ENCODE measurements around the gene DNAJC4. TPM values are rescaled to one million over a fixed set of nuclear protein-coding genes. Genes with fewer than 3 reads are reported as not detected.

The DNAJC4 gene
- total RNA-seq, 1 experiment from 2014 or later, result 24.2 TPM

GRCh38 chr11:64253481-64253880 lies 23.1 kb downstream of the DNAJC4 start:
- Mint-ChIP-seq H3K4me1 (peaks cover 26 to 36% of the 10 kb centered on the region in 2 experiments), H3K9me3 (no peaks in the 10 kb centered on the region), H3K4me3 (peak overlapping the region; percentile 85 to 98; a peak in 4 of 5 replicates), H3K36me3 (ENCODE audit: insufficient read depth in 1 of 3, low read depth in 3 of 3) (peaks cover 24 to 44% (median 37%) of the 10 kb centered on the region in 3 experiments; a peak in 6 of 7 replicates), H3K27me3 (ENCODE audit: low read depth) (no peaks in the 10 kb centered on the region), H3K27ac (peak overlapping the region; percentile 34 to 86 (median 76); a peak in 3 of 7 replicates)
- no peak overlapping the region for H2BK120ac ChIP-seq (ENCODE audit: low read depth, low read length, poor library complexity, severe bottlenecking)
- no CpG with 5 or more reads among the region's 5 CpGs for WGBS (ENCODE audit: extremely low coverage, insufficient read length, low lambda C conversion rate)
- no peak overlapping the region for H3T11ph ChIP-seq (ENCODE audit: low read length)
- H2BK5ac ChIP-seq (ENCODE audit: insufficient read length, low read length), result no peak overlapping the region
- no peak overlapping the region for H2BK20ac ChIP-seq (ENCODE audit: low read depth, low read length, poor library complexity, severe bottlenecking)
- H3K9me3 ChIP-seq (ENCODE audit: control insufficient read depth, low read depth, low read length), result no peaks in the 10 kb centered on the region
- no peak for DNase-seq
- no peak overlapping the region for H3K14ac ChIP-seq (ENCODE audit: insufficient read depth, low read length)
- no peaks in the 10 kb centered on the region; the same call in 1 of the 2 replicates for H3K79me2 ChIP-seq (ENCODE audit: insufficient read depth, low read length)
- H3K4ac ChIP-seq (ENCODE audit: low read depth, low read length), result no peak overlapping the region
- no peak overlapping the region for H4K8ac ChIP-seq (replicated peaks; ENCODE audit: insufficient read length, low read depth, low read length)
- no peak overlapping the region for H3K9ac ChIP-seq (ENCODE audit: extremely low read depth, insufficient read length, low read length)
- H3K4me2 ChIP-seq (ENCODE audit: insufficient read depth, insufficient read length, low read length), result peak overlapping the region; percentile 19
- peaks cover 9% of the 10 kb centered on the region; the same call in 1 of the 2 replicates for H3K4me1 ChIP-seq (ENCODE audit: insufficient read depth, low read length)
- no peak overlapping the region for H2AK5ac ChIP-seq (ENCODE audit: insufficient read length, low read length)
- H3K79me1 ChIP-seq (ENCODE audit: insufficient read depth, low read depth, low read length, poor library complexity, severe bottlenecking), result peaks cover 3% of the 10 kb centered on the region
- H3K27me3 ChIP-seq (ENCODE audit: insufficient read depth, low read length), result no peaks in the 10 kb centered on the region
- H2AFZ ChIP-seq (ENCODE audit: low read length), result no peak overlapping the region
- no peaks in the 10 kb centered on the region for H4K20me1 ChIP-seq (ENCODE audit: control insufficient read depth, insufficient read depth, insufficient read length)
- H3K18ac ChIP-seq (ENCODE audit: insufficient read length, low read depth, low read length), result no peak overlapping the region
- TF ChIP-seq CTCF (conservative IDR thresholded peaks at IDR 0.05), result no peak
- H3K23ac ChIP-seq (ENCODE audit: insufficient read length, low read depth, low read length), result no peak overlapping the region
- H2BK15ac ChIP-seq (ENCODE audit: low read depth, low read length), result no peak overlapping the region
- H2BK12ac ChIP-seq (ENCODE audit: insufficient read length, low read depth, low read length), result no peak overlapping the region
- H4K5ac ChIP-seq (ENCODE audit: insufficient read length, low read depth, low read length), result no peak overlapping the region
- no peak overlapping the region for H3K56ac ChIP-seq (ENCODE audit: insufficient read length, low read depth, low read length)
- H4K91ac ChIP-seq (ENCODE audit: insufficient read length, low read depth, low read length), result no peak overlapping the region
- no peak overlapping the region for H3K27ac ChIP-seq (ENCODE audit: insufficient read length, low read depth, low read length)
- peaks cover 16% of the 10 kb centered on the region for H3K23me2 ChIP-seq (ENCODE audit: insufficient read length, low read depth, low read length, poor library complexity, severe bottlenecking)

Measured in H9 (cell line).